Aorta (tissue), 5 donors: Measurements from ENCODE around the gene ARAP3. TPM values are rescaled to one million over a fixed set of nuclear protein-coding genes. Genes with fewer than 3 reads are reported as not detected.
A peak's percentile ranks its signal among the peaks of the same experiment; 100 is the strongest.

Source experiments
- ATAC-seq: fragments of 200-7000 bp; cut with Tn5 transposase; one replicate; pipeline ENCODE4 v1.9.1; 2022; ENCODE audit warnings: moderate library complexity; ENCODE audit not compliant: low FRiP score
- DNase-seq, 2 donors: peaks; one replicate each; pipeline ENCODE4 v3.0.0-alpha.2; 2020
- H3K27ac ChIP-seq, 2 donors: one replicate each; pipeline ENCODE4 v1.5.1; 2013; ENCODE audit warnings: low read length in 2 of 2, mild to moderate bottlenecking in 2 of 2, moderate library complexity in 2 of 2, control low read depth in 1 of 2, inconsistent platforms in 1 of 2, low read depth in 1 of 2
- H3K27me3 ChIP-seq, 2 donors: one replicate each; pipeline ENCODE4 v1.6.1; 2013; ENCODE audit warnings: control low read depth in 1 of 2, low read length in 1 of 2, mild to moderate bottlenecking in 1 of 2, moderate library complexity in 1 of 2; ENCODE audit not compliant: insufficient read depth in 2 of 2, control insufficient read depth in 1 of 2
- H3K36me3 ChIP-seq, 2 donors: one replicate each; pipeline ENCODE4 v1.6.1; 2013; ENCODE audit warnings: control low read depth in 1 of 2, low read length in 1 of 2, mild to moderate bottlenecking in 1 of 2; ENCODE audit not compliant: insufficient read depth in 2 of 2, control insufficient read depth in 1 of 2
- H3K4me1 ChIP-seq, 2 donors: one replicate each; pipeline ENCODE4 v1.6.1; 2013; ENCODE audit warnings: low read length in 2 of 2, control low read depth in 1 of 2, mild to moderate bottlenecking in 1 of 2, moderate library complexity in 1 of 2; ENCODE audit not compliant: insufficient read depth in 2 of 2, control insufficient read depth in 1 of 2
- H3K4me3 ChIP-seq, 2 donors: one replicate each; pipeline ENCODE4 v1.5.1; 2013; ENCODE audit warnings: low read length in 2 of 2, control low read depth in 1 of 2, mild to moderate bottlenecking in 1 of 2
- H3K9me3 ChIP-seq: one replicate; pipeline ENCODE4 v1.6.1; 2013; ENCODE audit warnings: mild to moderate bottlenecking, low read length; ENCODE audit not compliant: control insufficient read depth
- WGBS, 2 donors: extraction: QIAGEN DNeasy Blood & Tissue Kit; methylation state at CpG; one replicate each; pipeline ENCODE4 v1.1.7; 2013; 5-methylcytosine and 5-hydroxymethylcytosine counted together
- intact Hi-C, 2 donors: fragments of 100-400 bp; cut with DNase I; formaldehyde crosslinking; loops; one replicate each; pipeline versions ENCODE4 v1.14.2 to v1.15.0; 2022
- polyA plus RNA-seq, 2 donors: library from polyadenylated mRNA; stranded (reverse); fragments of 200-250 nt; gene quantifications; one replicate each; pipeline ENCODE4 v1.2.3, GENCODE V29; 2013
- total RNA-seq, 2 donors: library from RNA; stranded (reverse); fragmentation: NEBNext Ultra II Directional; extraction: Animal tissue kit (Norgen Biotek cat#: 25700); gene quantifications; one replicate each; pipeline ENCODE4 v1.2.1, GENCODE V29; 2021
- donor health status: healthy with polysubstance abuse.
- donor health status: Bipolar disorder and iron deficiency.
- donor health status: DM: no; HTN: no; CAD: no.
- donor health status: DM: no; HTN: no; CAD: no.
- donor health status: DM: yes; HTN: yes; CAD: no.

Gene ARAP3
- total and polyA plus RNA-seq, 4 donors = 1.8 to 34.2 (median 17.8) TPM

DNA sequence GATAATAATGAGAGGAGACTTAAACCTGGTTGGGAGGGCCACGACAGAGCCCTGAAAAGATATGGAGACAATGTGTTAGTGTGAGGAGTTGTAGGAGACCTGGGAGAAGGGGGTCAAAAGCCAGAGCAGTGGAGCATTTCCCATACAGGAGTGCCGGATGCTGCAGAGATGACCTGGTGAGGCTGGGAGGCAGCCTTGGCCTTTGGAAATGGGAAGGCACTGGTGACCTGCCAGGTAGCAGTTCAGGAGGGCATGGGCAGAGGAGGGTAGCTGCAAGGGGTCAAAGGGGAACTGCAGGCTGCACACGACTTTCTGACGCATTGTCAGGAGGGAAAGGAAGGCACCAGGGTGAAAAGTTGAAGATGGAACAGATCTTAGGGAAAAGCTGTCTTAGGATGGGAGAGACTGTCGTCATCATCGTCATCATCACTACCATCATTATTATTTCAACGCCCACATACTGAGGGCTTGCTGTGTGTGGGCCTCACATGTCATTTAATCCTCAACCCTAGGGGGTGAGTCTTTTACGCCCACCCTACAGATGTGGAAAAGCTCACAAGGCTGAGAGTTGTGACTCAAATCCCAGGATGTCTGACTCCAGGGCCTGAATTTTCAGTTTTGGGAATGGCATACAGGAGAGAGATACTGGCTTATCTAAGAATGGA is 13.3 kb downstream of the ARAP3 start:
- H3K4me3 ChIP-seq = no peak overlapping the region
- 80 to 85% methylated on average over 8 of the region's 8 CpGs for WGBS, 2 donors
- ATAC-seq = no peak
- intact Hi-C loops = no loop called here
- no peaks in the 10 kb centered on the region for H3K9me3 ChIP-seq
- H3K4me1 ChIP-seq = no peaks in the 10 kb centered on the region
- H3K36me3 ChIP-seq = no peaks in the 10 kb centered on the region
- H3K27me3 ChIP-seq = no peaks in the 10 kb centered on the region
- H3K27ac ChIP-seq = no peak overlapping the region
- DNase-seq = no peak

- H3K36me3 ChIP-seq = no peaks in the 10 kb centered on the region
- intact Hi-C loops = no loop called here
Measured at GRCh38 chr5:141665995-141666940, 15.8 kb downstream of the ARAP3 start.

DNA sequence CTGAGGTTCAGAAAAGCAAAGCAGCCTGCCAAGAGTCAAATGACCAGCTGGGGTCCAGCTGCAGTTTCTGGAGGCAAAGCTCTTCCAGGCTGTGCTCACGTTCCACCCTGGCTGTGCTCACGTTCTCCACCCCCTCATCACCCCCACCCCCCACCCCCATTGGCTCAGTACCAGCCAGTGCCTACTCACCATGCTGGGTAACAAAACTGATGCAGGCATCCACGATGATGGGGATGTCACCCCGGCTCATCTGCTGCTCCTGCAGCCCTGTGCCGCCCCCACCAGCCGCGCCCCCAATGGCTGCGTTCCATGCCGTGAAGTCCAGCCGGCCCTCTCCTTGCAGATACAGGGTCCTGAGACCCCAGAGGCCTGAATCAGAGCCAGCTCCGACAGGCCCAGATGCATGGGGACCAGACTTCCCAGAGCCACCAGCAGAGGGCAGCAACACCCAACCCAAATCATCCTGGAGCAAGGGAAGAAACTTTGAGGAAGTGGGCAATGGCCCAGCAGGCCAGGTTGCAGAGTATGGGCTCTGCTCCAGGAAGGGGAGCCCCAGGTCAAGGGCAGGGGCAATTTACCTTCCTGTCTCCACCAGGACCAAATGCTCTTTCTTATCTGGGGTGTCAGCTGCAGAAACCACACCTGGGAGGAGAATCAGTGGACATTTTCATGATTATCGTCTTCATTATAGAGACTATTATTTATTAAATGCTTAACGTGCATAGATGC is 17.1 kb downstream of the ARAP3 start:
- no peaks in the 10 kb centered on the region for H3K36me3 ChIP-seq
- H3K4me1 ChIP-seq = no peaks in the 10 kb centered on the region
- intact Hi-C loops = no loop called here
- no peaks in the 10 kb centered on the region for H3K27me3 ChIP-seq
- DNase-seq (peak; percentile 84 to 92), ATAC-seq (peak; percentile 86)
- no peaks in the 10 kb centered on the region for H3K9me3 ChIP-seq
- H3K27ac ChIP-seq = no peak overlapping the region
- H3K4me3 ChIP-seq = no peak overlapping the region
- 35 to 38% methylated on average over 13 of the region's 13 CpGs for WGBS, 2 donors

More at GRCh38 chr5:141665995-141666940, 15.8 kb downstream of the ARAP3 start:
- DNase-seq = no peak
- ATAC-seq = no peak
- no peaks in the 10 kb centered on the region for H3K4me1 ChIP-seq
- H3K27ac ChIP-seq = no peak overlapping the region
- H3K4me3 ChIP-seq = no peak overlapping the region
- WGBS, 2 donors = 88 to 89% methylated on average over 18 of the region's 18 CpGs
- H3K9me3 ChIP-seq = no peaks in the 10 kb centered on the region
- H3K27me3 ChIP-seq = no peaks in the 10 kb centered on the region

DNA sequence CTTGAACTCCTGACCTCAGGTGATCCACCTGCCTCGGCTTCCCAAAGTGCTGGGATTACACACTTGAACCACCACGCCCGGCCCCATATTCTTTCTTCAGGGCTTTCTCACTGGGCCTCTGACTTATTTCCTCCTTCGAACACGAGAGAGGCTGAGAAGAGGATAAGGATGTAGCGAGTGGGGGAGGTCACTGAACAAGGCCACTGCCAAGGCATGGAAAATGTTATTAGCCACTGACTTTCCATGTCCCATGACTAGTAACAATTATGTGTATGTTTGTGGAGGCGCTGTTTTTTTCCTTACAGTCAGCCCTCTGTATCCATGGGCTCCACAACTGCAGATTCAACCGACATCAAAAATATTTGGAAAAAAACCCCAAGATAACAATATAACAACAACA is 18.5 kb downstream of the ARAP3 start:
- intact Hi-C loops = no loop called here
- H3K36me3 ChIP-seq = no peaks in the 10 kb centered on the region
- DNase-seq (no peak), ATAC-seq (no peak)
- no peak overlapping the region for H3K4me3 ChIP-seq
- no peak overlapping the region for H3K27ac ChIP-seq
- WGBS, 2 donors = 94% methylated on average over 8 of the region's 8 CpGs
- H3K27me3 ChIP-seq = no peaks in the 10 kb centered on the region
- H3K9me3 ChIP-seq = no peaks in the 10 kb centered on the region
- H3K4me1 ChIP-seq = no peaks in the 10 kb centered on the region

DNA sequence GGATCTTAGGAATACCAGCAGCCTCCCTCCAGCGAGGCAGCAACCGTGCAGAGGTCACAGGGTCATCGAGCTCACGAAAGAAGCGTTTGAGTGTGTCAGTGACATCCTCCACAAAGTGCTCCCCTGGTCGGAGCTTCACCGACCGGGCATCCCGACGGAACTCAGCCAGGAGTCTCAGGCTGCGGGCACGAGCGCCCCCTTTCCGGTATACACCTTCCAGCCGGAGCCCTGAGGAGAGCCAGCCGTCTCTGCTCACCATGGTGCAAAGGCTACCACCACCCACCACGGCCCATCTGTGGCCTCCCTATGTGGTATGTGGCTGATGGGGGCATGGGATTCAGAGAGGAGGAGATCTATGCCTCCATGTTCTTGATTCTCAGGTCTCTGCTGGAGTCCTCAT is 20.0 kb downstream of the ARAP3 start:
- H3K9me3 ChIP-seq = no peaks in the 10 kb centered on the region
- H3K4me1 ChIP-seq = no peaks in the 10 kb centered on the region
- H3K27ac ChIP-seq = no peak overlapping the region
- intact Hi-C loops = no loop called here
- no peaks in the 10 kb centered on the region for H3K27me3 ChIP-seq
- no peaks in the 10 kb centered on the region for H3K36me3 ChIP-seq
- WGBS, 2 donors = 86 to 87% methylated on average over 17 of the region's 17 CpGs
- ATAC-seq = no peak
- DNase-seq = no peak
- H3K4me3 ChIP-seq = no peak overlapping the region

- H3K4me1 ChIP-seq = no peaks in the 10 kb centered on the region
- no peaks in the 10 kb centered on the region for H3K9me3 ChIP-seq
- intact Hi-C loops = no loop called here
- DNase-seq (no peak), ATAC-seq (no peak)
- 79 to 89% methylated on average over 8 of the region's 8 CpGs for WGBS, 2 donors
- H3K27ac ChIP-seq = no peak overlapping the region
- H3K27me3 ChIP-seq = no peaks in the 10 kb centered on the region
- H3K36me3 ChIP-seq = no peaks in the 10 kb centered on the region
- no peak overlapping the region for H3K4me3 ChIP-seq
Measured at GRCh38 chr5:141657937-141658545, 24.0 kb downstream of the ARAP3 start.

- no peaks in the 10 kb centered on the region for H3K9me3 ChIP-seq
- WGBS, 2 donors = 92 to 94% methylated on average over 1 of the region's 1 CpG
- H3K27me3 ChIP-seq = no peaks in the 10 kb centered on the region
- ATAC-seq = no peak
- intact Hi-C loops = no loop called here
- H3K36me3 ChIP-seq = no peaks in the 10 kb centered on the region
- no peak for DNase-seq
- no peak overlapping the region for H3K4me3 ChIP-seq
- H3K4me1 ChIP-seq = no peaks in the 10 kb centered on the region
- no peak overlapping the region for H3K27ac ChIP-seq
Measured at GRCh38 chr5:141657404-141657803, 24.6 kb downstream of the ARAP3 start.

DNA sequence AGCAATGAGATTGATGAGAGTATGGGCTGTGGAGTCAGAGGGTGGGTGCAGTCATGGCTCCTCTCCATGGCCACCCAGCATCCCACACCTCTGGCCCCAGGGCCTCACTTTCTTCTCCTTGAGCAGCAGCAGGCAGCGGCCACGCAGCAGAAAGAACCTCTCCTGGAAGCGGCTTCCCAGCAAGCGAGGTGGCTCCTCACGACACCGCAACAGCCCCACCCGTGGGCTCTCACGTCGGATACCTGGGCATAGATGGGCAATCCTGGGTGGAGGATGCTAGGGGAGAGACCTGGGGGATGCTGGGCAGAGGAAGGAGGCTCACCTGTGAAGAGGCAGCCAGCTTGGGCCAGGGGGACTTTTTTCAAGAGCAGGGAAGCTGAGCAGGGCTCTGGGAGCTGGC is 25.6 kb downstream of the ARAP3 start:
- H3K27me3 ChIP-seq = no peaks in the 10 kb centered on the region
- WGBS, 2 donors = 93% methylated on average over 9 of the region's 9 CpGs
- H3K27ac ChIP-seq = no peak overlapping the region
- H3K4me1 ChIP-seq = no peaks in the 10 kb centered on the region
- ATAC-seq (no peak), DNase-seq (no peak)
- H3K36me3 ChIP-seq = no peaks in the 10 kb centered on the region
- H3K4me3 ChIP-seq = no peak overlapping the region
- H3K9me3 ChIP-seq = no peaks in the 10 kb centered on the region
- intact Hi-C loops = no loop called here
